ENCODE data around the gene PLEKHO2. TPM values are rescaled to one million over a fixed set of nuclear protein-coding genes. Genes with fewer than 3 reads are reported as not detected.

Gene PLEKHO2
- total and polyA plus RNA-seq, 2 of the 13 experiments (the other 11 are each of a cell fraction or from before 2014, with no cell fraction given): 3.8 to 4.8 TPM

GRCh38 chr15:64893481-64894394, 52.0 kb downstream of the PLEKHO2 start (continued):
- TF ChIP-seq TBX2 (CRISPR knock-in tag; IDR thresholded peaks at IDR 0.05; ENCODE audit: borderline replicate concordance): no peak
- no peak for TF ChIP-seq KAT2B (IDR thresholded peaks at IDR 0.05; ENCODE audit: borderline replicate concordance, low read depth, low read length)
- peak; percentile 37; the same call in 1 of the 2 replicates for TF ChIP-seq POLR2AphosphoS5 (IDR thresholded peaks at IDR 0.05; ENCODE audit: low read depth, low read length)
- TF ChIP-seq HOXA5 (CRISPR knock-in tag; IDR thresholded peaks at IDR 0.05): no peak
- TF ChIP-seq TFDP1 (CRISPR knock-in tag; IDR thresholded peaks at IDR 0.05; ENCODE audit: borderline replicate concordance): peak; percentile 62; the same call in 1 of the 2 replicates

GRCh38 chr15:64894395-64895056, 52.8 kb downstream of the PLEKHO2 start:
- DNase-seq (ENCODE audit: low spot score): no peak
- peak overlapping the region; percentile 98 for H3K4me2 ChIP-seq (ENCODE audit: low read depth, low read length)
- H3K27ac ChIP-seq (ENCODE audit: extremely low read length, insufficient read depth, low read length): no peak overlapping the region
- intact Hi-C loops (cut with micrococcal nuclease; ENCODE audit: unreplicated experiment) (loop anchor here (5.0 kb wide), 1 partner anchor 162 kb away; no protein-coding TSS in a partner anchor), in situ Hi-C loops (cut with HindIII; ENCODE audit: extremely low pct_ligation_motif_present, low pct_unique_long_range_greater_than_20kb) (no loop called here)
- FAIRE-seq: no peak
- WGBS (ENCODE audit: low lambda C conversion rate): 76% methylated on average over 13 of the region's 20 CpGs
- H3K9ac ChIP-seq (ENCODE audit: insufficient read depth, low read depth, low read length): peak overlapping the region; percentile 56; the same call in 1 of the 2 replicates
- no peaks in the 10 kb centered on the region for H3K9me3 ChIP-seq (ENCODE audit: low read length)
- peak overlapping the region in 2 of 3 experiments; percentile 66 to 74; a peak in 4 of 6 replicates for H3K4me3 ChIP-seq (replicated peaks in 1 of 3; ENCODE audit: insufficient read depth in 1 of 3, low read depth in 2 of 3, low read length in 3 of 3)
- H3K27me3 ChIP-seq (ENCODE audit: control insufficient read depth in 1 of 2, insufficient read depth in 2 of 2, low read length in 2 of 2): peaks cover 0 to 22% of the 10 kb centered on the region in 2 experiments; a peak in 3 of 5 replicates
- H3K79me2 ChIP-seq (ENCODE audit: insufficient read depth, low read length): no peaks in the 10 kb centered on the region
- no TSS peak for BruUV-seq (replicated peaks)
- peak; percentile 15; the same call in 2 of the 3 replicates for ATAC-seq
- peaks cover 55% of the 10 kb centered on the region for H3K4me1 ChIP-seq (ENCODE audit: insufficient read depth, low read length)
- CTCF ChIA-PET (ENCODE audit: low intra/inter-chr PET ratio, low total read pairs): no interaction called here
- POLR2A ChIA-PET: interaction anchor here (0.9 to 1.6 kb wide), 7 partner anchors 10 to 677 kb away, joined by 3 to 8 read pairs (median 4); no protein-coding TSS in a partner anchor
- no peak overlapping the region for H2AFZ ChIP-seq (ENCODE audit: low read length)
- H3K36me3 ChIP-seq (replicated peaks in 1 of 2; ENCODE audit: control insufficient read depth in 1 of 2, insufficient read depth in 2 of 2, low read length in 2 of 2): no peaks in the 10 kb centered on the region
- no peaks in the 10 kb centered on the region for H4K20me1 ChIP-seq (ENCODE audit: insufficient read depth, low read length)
- peak; percentile 11 for TF ChIP-seq ZNF18 (CRISPR knock-in tag; IDR thresholded peaks at IDR 0.05; ENCODE audit: insufficient replicate concordance)
- TF ChIP-seq ZBTB33 (CRISPR knock-in tag; IDR thresholded peaks at IDR 0.05): 0 out of 2 replicates have a peak, but pooled peaks have one; percentile 71
- no peak for TF ChIP-seq DPF2 (CRISPR knock-in tag; IDR thresholded peaks at IDR 0.05; ENCODE audit: borderline replicate concordance, low read depth)
- TF ChIP-seq ISX (CRISPR knock-in tag; conservative IDR thresholded peaks at IDR 0.05): no peak
- 0 out of 2 replicates have a peak, but pooled peaks have one; percentile 9 for TF ChIP-seq ZFX (CRISPR knock-in tag; IDR thresholded peaks at IDR 0.05; ENCODE audit: low read depth)
- TF ChIP-seq HNRNPLL (IDR thresholded peaks at IDR 0.05; ENCODE audit: low read depth, low read length, poor library complexity, severe bottlenecking): peak; percentile 2
- TF ChIP-seq CBFB (CRISPR knock-in tag; IDR thresholded peaks at IDR 0.05): no peak
- no peak for TF ChIP-seq EED (CRISPR knock-in tag; IDR thresholded peaks at IDR 0.05)
